Measurements from ENCODE around the gene CHSY1.

DNA sequence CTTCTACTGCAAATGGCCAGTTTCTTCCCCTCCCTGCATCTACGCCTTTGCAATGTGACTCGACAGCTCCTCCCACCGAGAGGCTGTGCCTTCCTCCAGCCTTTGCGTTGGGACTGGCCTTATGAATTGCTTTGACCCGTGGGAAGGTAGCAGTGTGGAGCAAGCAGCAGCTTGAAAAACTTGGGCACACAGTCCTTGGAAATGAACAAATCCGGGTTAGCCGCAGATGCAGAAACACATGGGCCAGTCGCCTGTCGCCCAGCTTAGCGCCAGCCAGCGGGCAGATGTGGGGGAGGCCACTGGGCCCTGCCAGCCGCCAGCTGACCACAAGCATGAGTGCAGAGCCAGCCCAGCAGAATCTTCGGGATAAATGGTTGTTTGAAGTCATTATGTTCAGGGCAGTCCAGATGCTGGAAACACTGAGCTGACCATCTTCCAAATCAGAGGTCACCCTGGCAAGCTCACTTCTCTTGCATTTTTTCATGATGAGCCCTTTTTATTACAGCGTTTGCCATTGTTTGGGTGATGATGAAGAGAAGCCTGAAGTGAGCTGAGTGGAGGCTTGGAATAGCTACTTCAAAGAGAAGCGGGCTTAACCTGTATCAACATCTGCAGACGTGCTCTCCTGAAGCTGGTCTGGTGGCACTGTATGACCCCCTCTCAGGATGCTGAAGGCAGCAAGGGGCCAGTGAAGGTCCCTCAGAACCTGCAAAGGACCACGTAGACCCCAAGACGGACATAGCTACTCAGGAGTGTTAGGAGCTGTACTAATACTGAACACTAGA, 15.7 kb upstream of the CHSY1 start:
- TF ChIP-seq, protein P1, sequence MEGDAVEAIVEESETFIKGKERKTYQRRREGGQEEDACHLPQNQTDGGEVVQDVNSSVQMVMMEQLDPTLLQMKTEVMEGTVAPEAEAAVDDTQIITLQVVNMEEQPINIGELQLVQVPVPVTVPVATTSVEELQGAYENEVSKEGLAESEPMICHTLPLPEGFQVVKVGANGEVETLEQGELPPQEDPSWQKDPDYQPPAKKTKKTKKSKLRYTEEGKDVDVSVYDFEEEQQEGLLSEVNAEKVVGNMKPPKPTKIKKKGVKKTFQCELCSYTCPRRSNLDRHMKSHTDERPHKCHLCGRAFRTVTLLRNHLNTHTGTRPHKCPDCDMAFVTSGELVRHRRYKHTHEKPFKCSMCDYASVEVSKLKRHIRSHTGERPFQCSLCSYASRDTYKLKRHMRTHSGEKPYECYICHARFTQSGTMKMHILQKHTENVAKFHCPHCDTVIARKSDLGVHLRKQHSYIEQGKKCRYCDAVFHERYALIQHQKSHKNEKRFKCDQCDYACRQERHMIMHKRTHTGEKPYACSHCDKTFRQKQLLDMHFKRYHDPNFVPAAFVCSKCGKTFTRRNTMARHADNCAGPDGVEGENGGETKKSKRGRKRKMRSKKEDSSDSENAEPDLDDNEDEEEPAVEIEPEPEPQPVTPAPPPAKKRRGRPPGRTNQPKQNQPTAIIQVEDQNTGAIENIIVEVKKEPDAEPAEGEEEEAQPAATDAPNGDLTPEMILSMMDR (conservative IDR thresholded peaks at IDR 0.05; ENCODE audit: low read length): no peak
- no peak for TF ChIP-seq EZH2phosphoT487 (IDR thresholded peaks at IDR 0.05; ENCODE audit: borderline replicate concordance, low read depth, low read length)
